Epithelial cell of prostate (primary cell): ENCODE results near the gene CACNA1H.

Experiments used
- DNase-seq: peaks from one replicate; pipeline ENCODE4 v3.0.0-alpha.2; 2011; ENCODE audit warnings: low read depth, low spot score
- H3K27ac ChIP-seq: fragments of 450-650 bp; 2 replicates; pipeline ENCODE4 v1.5.1; 2017; ENCODE audit warnings: mild to moderate bottlenecking

CACNA1H gene

GRCh38 chr16:1152651-1153259 is at the start of gene CACNA1H:
Gene CACNA1H (plus strand): TSS chr16:1153106. CDS start chr16:1153738, 632 bp downstream.
- DNase-seq = no peak

GRCh38 chr16:1103636-1103980 is 49.3 kb upstream of the CACNA1H start:
- no peak overlapping the region for H3K27ac ChIP-seq
- DNase-seq = no peak

More at GRCh38 chr16:1152651-1153259, at the start of gene CACNA1H:
- no peak within 1 kb of the TSS for H3K27ac ChIP-seq

GRCh38 chr16:1105888-1106620 is 46.9 kb upstream of the CACNA1H start:
- H3K27ac ChIP-seq = no peak overlapping the region
- peak; percentile 2 for DNase-seq

DNA sequence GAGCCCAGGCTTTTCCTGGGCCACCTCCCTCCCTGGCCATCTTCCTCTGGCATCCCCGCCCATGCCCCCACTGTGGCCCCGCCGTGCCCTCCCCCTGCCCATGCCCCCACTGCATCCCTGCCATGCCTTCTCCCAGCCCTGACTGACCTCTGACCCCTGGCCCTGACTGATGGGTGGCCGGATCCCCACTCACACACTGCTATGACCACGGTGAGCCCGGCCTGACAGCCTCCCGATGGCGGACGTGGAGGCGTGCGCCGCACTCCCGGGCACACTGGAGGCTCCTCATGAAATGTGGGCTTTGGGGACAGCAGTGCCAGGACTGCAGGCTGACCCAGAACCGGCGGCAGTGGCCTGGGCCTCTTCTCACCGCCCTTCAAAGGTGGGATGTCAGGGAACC is 46.2 kb upstream of the CACNA1H start:
- H3K27ac ChIP-seq = no peak overlapping the region
- no peak for DNase-seq

DNA sequence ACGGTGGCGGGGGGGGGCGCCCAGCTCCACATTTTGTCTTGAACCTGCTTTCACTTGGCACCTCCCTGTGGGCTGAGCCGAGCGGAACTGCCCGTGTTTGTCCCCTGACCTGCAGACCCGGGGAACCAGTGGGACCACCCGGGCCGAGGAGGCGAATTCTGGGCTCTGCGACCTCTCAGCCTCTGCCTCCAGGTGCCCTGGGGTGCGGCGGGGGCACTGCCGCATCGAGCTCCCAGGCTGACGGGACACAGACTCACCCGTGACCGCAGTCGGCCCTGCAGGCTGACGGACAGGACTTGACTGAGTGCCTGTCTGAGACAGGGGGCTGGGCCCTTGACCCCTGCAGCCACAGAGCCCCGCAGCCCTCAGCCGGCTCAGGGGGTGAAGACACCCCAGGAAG is 45.8 kb upstream of the CACNA1H start:
- H3K27ac ChIP-seq = no peak overlapping the region
- no peak for DNase-seq

GRCh38 chr16:1107731-1108130 is 45.2 kb upstream of the CACNA1H start:
- no peak overlapping the region for H3K27ac ChIP-seq

GRCh38 chr16:1108299-1109252 is 44.3 kb upstream of the CACNA1H start:
- no peak for DNase-seq

More at GRCh38 chr16:1107731-1108130, 45.2 kb upstream of the CACNA1H start:
- no peak for DNase-seq

GRCh38 chr16:1109648-1110047 is 43.3 kb upstream of the CACNA1H start:
- no peak for DNase-seq
- no peak overlapping the region for H3K27ac ChIP-seq

More at GRCh38 chr16:1108299-1109252, 44.3 kb upstream of the CACNA1H start:
- H3K27ac ChIP-seq = no peak overlapping the region

GRCh38 chr16:1112506-1113184 is 40.3 kb upstream of the CACNA1H start:
- no peak overlapping the region for H3K27ac ChIP-seq
- DNase-seq = no peak

DNA sequence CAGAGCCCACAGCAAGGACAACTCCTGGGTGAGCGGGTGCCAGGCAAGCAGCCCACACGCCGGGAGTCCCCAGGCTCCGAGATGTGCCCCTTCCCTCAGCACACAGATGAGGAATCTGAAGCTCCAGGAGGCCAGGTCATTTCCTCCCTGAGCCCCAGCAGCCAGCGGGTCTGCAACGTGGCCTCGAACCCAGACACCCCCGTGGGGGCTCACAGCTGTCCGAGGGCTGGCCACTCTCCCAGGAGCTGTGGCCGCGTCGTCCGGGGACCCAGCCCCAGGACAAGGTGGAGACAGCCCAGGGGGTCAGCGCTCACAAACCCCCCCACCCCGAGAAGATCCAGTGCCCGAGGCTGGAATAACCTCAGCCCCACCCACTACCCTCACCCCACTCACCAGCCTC is 39.4 kb upstream of the CACNA1H start:
- H3K27ac ChIP-seq = no peak overlapping the region
- DNase-seq = no peak

DNA sequence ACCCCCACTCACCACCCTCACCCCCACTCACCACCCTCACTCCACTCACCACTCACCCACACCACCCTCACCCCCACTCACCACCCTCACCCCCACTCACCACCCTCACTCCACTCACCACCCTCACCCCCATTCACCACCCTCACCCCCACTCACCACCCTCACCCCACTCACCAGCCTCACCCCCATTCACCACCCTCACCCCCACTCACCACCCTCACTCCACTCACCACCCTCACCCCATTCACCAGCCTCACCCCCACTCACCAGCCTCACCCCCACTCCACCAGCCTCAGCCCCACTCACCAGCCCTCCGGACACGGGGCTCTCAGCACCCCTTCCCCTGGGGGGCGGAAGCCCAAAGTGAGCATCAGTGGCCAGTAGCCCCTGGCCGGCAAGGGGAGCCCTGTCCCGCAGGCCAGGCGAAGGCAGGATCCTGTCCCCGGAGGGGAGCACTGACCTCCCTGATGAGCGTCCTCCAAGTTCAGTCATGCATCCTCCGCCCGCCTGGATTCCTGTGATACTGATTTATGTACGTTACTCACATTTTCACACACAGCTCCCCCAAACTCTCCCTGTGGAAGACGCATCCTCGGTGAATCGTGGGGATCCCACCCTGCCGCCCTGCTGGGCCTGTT is 38.9 kb upstream of the CACNA1H start:
- H3K27ac ChIP-seq = no peak overlapping the region
- DNase-seq = no peak

GRCh38 chr16:1116693-1117077 is 36.2 kb upstream of the CACNA1H start:
- no peak overlapping the region for H3K27ac ChIP-seq
- no peak for DNase-seq

DNA sequence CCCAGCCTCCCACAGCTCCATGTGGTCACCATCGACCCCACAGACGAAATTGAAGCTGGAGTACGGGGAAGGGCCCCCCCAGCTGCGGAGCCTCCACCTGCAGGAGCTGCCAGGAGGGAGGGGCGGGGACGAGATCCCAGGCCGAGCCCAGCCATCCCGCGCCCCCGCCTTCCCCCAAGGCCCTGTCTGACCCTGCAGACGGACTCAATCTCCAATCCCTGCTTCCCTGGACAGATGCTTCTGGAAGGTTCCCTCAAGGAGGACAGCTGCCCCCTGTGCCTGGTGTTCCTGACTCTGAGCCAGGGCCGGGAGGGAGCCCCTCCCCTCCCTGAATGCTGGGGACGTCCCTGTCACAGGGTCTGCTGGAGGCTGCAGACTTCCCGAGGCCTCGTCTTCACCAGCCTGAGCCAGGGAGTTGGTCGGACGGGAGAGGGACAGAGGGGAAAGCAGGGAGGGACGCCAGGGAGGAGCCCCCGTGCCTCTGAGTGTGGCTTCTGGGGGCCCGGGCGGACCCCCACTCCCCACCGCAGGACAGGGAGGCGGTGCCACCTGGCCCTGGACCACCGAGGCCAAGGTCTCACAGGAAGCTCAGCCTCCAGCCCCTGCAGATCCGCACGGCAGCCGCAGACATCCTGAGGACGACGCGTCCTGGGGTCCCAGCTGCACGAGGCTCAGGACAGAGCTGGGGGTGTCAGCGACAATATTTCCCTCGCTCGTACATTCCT is 35.6 kb upstream of the CACNA1H start:
- no peak for DNase-seq
- no peak overlapping the region for H3K27ac ChIP-seq

DNA sequence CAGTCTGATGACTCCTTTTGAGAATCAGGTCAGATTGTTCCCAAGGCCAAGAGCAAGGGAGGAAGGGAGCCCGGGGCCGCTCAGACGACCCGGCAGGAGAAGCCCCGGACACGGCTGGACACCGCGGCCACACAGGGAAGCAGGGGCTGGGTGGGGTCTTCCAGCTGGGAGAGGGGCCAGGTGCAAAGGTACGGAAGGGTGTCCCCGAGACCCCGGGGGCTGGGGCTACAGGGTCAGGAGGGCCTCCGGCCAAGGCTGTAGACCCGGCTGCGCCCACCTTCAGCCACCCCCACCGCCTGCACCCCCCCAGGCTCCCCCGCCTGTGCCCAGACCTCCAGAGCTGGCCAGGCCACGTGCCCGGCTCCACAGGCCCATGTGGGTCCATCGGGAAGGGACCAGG is 35.0 kb upstream of the CACNA1H start:
- no peak for DNase-seq

GRCh38 chr16:1119129-1119528 is 33.8 kb upstream of the CACNA1H start:
- H3K27ac ChIP-seq = no peak overlapping the region
- no peak for DNase-seq

More for the DNA sequence above, 35.0 kb upstream of the CACNA1H start:
- no peak overlapping the region for H3K27ac ChIP-seq

- no peak overlapping the region for H3K27ac ChIP-seq
- DNase-seq = no peak
These were observed 32.9 kb upstream of the CACNA1H start for GRCh38 chr16:1119766-1120576.

DNA sequence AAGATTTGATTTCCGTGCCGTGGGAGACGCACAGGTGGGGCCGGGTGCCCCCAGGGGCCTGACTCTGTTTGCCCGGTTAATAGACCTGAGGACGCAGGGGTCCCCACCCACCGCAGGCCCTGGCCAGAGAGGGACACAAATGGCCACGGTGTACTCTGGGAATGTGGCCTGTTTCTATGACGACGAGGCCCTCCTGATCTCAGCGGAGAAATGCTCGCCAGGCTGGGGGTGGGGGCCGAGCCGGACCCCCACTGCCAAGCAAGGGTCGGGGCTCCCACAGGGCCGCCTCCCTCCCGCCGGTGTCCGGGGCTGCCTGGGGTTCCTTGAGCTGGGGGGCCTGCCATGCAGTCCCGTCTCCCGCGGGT is 32.3 kb upstream of the CACNA1H start:
- no peak for DNase-seq
- H3K27ac ChIP-seq = no peak overlapping the region

DNA sequence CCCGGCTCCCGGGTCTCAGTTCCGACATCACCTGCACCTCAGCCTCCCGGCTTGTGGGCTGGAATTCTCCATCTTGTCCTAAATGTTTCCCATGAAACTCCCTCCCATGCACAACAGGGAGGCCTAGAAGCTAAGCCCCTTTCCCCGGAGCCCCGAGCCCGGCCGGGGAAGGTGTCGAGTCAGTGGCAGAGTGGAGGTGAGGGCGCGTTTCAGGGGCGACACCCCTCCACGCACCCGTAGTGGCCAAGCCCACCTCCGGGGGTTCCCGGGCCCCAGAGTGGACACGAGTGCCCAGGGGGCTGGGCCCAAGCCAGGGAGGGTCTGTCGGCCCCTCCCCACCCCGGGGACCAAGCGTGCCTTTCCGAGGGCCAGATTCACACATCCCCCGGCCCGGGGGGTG is 31.9 kb upstream of the CACNA1H start:
- no peak for DNase-seq
- no peak overlapping the region for H3K27ac ChIP-seq
